Inflammatory macrophage treated with lipopolysaccharide for 4 hours (primary cell): Measurements from ENCODE around the gene ROPN1B.
"Not testable (repeated sequence)": the region's sequence is repeated elsewhere in the genome, so short reads cannot be mapped to it uniquely, and the experiment has no call there.

ENCODE experiments used
- DNase-seq: peaks from one replicate; pipeline ENCODE4 v3.0.0-alpha.2; 2020

The ROPN1B gene

GRCh38 chr3:125958511-125959316 is 10.3 kb upstream of the ROPN1B start:
- DNase-seq: no peak

GRCh38 chr3:125959317-125960065 is 9.5 kb upstream of the ROPN1B start:
- no peak for DNase-seq

GRCh38 chr3:125960066-125960424 is 8.9 kb upstream of the ROPN1B start:
- no peak for DNase-seq

- no peak for DNase-seq
Observed at GRCh38 chr3:125960456-125961288, 8.3 kb upstream of the ROPN1B start.

- no peak for DNase-seq
Observed at GRCh38 chr3:125961289-125961589, 7.7 kb upstream of the ROPN1B start.

- DNase-seq: not testable (repeated sequence)
Observed at GRCh38 chr3:125963834-125964233, 5.1 kb upstream of the ROPN1B start.

GRCh38 chr3:125965505-125965904 is 3.5 kb upstream of the ROPN1B start:
- DNase-seq: no peak

GRCh38 chr3:125967156-125967555 is 1.8 kb upstream of the ROPN1B start:
- no peak for DNase-seq

GRCh38 chr3:125968121-125968520 is 857 bp upstream of the ROPN1B start:
- not testable (repeated sequence) for DNase-seq

- DNase-seq: peak; percentile 3
Observed at GRCh38 chr3:125971997-125972944, 3.3 kb downstream of the ROPN1B start.

GRCh38 chr3:125975245-125976002 is 6.4 kb downstream of the ROPN1B start:
- DNase-seq: not testable (repeated sequence)

- not testable (repeated sequence) for DNase-seq
Observed at GRCh38 chr3:125976003-125976390, 7.0 kb downstream of the ROPN1B start.

- not testable (repeated sequence) for DNase-seq
Observed at GRCh38 chr3:125977104-125977503, 8.1 kb downstream of the ROPN1B start.

- DNase-seq: not testable (repeated sequence)
Observed at GRCh38 chr3:125984951-125985350, 16.0 kb downstream of the ROPN1B start.

- DNase-seq: peak; percentile 76
Observed at GRCh38 chr3:125990253-125990970, 21.4 kb downstream of the ROPN1B start.

GRCh38 chr3:125996751-125997150 is 27.8 kb downstream of the ROPN1B start:
- not testable (repeated sequence) for DNase-seq

GRCh38 chr3:126002189-126002588 is 33.2 kb downstream of the ROPN1B start:
- no peak for DNase-seq

GRCh38 chr3:126003447-126004190 is 34.6 kb downstream of the ROPN1B start:
- no peak for DNase-seq

- no peak for DNase-seq
Observed at GRCh38 chr3:126004217-126004616, 35.2 kb downstream of the ROPN1B start.

- DNase-seq: no peak
Observed at GRCh38 chr3:126004692-126005091, 35.7 kb downstream of the ROPN1B start.
